Measurements from ENCODE around the gene TMEM178B.

DNA sequence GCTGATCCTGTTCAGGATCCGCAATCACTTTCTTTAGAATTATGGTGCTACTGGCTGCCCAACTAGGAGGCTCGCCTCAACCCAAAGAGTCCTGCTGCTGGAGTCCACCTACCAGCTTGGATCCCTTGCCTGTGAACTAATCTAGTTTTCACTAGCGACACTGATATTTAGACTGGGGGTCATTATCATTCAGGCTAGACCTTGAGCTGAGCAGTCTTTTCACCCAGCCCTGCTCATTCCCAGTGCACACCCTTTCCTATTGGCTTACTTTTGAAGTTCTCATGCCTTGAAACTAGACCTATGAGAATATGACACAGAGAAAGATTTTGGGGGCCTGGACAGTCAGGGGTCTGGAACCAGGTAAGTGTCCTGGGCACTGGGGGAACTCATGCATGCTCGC is 107.9 kb downstream of the TMEM178B start:
- TF ChIP-seq MXI1 (IDR thresholded peaks at IDR 0.05; ENCODE audit: borderline replicate concordance, low read depth, low read length), result no peak
- TF ChIP-seq, protein P1, sequence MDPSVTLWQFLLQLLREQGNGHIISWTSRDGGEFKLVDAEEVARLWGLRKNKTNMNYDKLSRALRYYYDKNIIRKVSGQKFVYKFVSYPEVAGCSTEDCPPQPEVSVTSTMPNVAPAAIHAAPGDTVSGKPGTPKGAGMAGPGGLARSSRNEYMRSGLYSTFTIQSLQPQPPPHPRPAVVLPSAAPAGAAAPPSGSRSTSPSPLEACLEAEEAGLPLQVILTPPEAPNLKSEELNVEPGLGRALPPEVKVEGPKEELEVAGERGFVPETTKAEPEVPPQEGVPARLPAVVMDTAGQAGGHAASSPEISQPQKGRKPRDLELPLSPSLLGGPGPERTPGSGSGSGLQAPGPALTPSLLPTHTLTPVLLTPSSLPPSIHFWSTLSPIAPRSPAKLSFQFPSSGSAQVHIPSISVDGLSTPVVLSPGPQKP (IDR thresholded peaks at IDR 0.05; ENCODE audit: borderline replicate concordance, low read depth, low read length), result no peak
- TF ChIP-seq, protein P2, sequence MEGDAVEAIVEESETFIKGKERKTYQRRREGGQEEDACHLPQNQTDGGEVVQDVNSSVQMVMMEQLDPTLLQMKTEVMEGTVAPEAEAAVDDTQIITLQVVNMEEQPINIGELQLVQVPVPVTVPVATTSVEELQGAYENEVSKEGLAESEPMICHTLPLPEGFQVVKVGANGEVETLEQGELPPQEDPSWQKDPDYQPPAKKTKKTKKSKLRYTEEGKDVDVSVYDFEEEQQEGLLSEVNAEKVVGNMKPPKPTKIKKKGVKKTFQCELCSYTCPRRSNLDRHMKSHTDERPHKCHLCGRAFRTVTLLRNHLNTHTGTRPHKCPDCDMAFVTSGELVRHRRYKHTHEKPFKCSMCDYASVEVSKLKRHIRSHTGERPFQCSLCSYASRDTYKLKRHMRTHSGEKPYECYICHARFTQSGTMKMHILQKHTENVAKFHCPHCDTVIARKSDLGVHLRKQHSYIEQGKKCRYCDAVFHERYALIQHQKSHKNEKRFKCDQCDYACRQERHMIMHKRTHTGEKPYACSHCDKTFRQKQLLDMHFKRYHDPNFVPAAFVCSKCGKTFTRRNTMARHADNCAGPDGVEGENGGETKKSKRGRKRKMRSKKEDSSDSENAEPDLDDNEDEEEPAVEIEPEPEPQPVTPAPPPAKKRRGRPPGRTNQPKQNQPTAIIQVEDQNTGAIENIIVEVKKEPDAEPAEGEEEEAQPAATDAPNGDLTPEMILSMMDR (conservative IDR thresholded peaks at IDR 0.05; ENCODE audit: low read depth, low read length), result no peak

Measured in IMR-90 (cell line).